NCI-H1694 (cell line): ENCODE measurements around the gene GPR143.
"Not testable (repeated sequence)": the region's sequence is repeated elsewhere in the genome, so short reads cannot be mapped to it uniquely, and the experiment has no call there.

ENCODE experiments used
- DNase-seq: peaks from one replicate; lab custom pipeline; 2025; lab: John Stamatoyannopoulos, UW

The GPR143 gene

DNA sequence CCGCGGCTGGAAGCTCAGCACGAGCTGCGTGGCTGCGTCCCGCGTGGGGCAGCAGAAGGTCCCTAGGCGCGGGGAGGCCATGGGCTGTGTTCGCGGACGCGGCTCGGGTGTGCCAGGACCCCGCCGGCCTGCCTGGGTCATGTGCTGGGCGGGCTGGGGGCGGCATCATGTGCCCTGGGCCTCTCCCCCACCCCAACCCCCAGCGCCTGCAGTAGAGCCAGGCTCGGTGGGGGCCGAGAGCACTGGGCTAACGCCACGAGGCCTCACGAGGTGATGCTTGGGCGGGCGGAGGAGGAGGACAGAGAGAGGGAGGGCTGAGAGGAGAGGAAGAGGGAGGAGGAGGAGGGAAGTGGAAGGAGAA lies at the start of gene GPR143:
GPR143 (minus strand) TSS at position 111 of the 361 bp plus-strand sequence; CDS start at position 81, 30 bp downstream.
- DNase-seq: no peak

DNA sequence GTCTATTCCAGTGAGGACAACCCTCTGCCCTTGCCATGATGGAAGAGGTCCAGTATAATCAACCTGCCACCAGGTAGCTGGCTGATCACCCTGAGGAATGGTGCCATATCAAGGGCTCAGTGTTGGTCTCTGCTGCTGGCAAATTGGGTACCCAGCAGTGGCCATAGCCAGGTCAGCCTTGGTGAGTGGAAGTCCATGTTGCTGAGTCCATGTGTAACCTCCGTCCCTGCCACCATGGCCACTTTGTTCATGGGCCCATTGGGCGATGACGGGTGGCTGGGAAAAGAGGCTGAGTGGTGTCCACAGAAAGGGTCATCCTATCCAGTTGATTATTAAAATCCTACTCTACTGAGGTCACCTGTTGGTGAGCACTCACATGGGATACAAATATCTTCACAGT lies 45.4 kb upstream of the GPR143 start:
- DNase-seq: not testable (repeated sequence)

DNA sequence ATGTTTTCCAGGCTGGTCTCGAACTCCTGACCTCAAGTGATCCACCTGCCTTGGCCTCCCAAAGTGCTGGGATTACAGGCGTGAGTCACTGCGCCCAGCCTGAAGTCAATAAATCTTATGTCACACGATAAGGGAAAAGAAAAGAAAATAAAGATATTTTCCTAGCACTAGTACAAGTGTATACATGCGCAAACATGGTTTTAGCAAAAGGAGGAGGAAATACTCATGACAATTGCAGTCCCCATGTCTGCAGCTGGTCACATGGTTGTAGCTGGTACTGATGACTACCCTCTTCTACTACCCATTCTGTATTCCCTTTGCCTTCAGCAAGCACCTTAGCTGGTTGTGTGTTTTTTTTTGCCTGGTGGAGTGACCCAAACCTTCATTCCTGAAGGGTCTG lies 44.2 kb upstream of the GPR143 start:
- not testable (repeated sequence) for DNase-seq

DNA sequence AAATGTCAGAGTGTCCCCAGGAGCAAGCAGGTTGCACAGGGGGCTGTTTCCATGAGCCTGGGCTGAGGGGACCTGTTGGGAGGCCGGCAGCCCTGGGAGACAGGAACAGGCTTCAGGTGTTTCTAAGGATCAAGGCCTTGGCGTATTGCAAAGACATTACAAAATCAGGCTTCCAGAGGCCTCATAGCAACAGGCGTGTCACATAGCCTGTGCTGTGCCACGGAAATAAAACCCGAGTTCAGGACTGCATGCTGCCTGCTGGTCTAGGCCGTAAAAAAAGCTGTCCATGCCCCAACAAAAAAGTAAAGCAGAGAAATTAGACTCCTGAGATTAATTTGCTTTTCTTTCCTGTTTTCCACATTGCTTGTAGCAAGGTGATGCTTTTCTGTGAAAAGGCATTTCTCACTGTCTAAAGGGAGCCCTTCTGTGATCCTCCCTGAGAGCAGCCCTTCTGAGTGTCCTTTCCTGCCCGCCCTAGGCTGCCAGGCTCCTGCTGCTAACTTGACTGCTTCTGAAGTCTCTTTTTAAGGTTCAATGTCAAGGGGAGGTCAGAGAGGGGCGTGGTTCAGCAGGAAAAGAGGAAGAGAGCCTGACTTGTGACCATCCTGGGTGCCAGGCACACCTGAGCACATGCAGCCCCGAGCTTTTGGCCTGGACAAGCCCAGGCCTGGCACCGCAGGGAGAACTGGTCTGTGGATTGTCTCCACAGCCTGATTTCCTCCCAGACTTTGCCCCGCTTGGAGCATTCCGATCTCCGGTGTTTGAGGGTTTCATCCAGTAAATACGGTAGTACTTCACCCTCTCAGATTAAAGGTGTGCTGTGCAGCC lies 41.9 kb upstream of the GPR143 start:
- no peak for DNase-seq

GRCh38 chrX:9805956-9806355 lies 40.3 kb upstream of the GPR143 start:
- DNase-seq: no peak

GRCh38 chrX:9804444-9804843 lies 38.8 kb upstream of the GPR143 start:
- DNase-seq: no peak

GRCh38 chrX:9802737-9803136 lies 37.1 kb upstream of the GPR143 start:
- no peak for DNase-seq

DNA sequence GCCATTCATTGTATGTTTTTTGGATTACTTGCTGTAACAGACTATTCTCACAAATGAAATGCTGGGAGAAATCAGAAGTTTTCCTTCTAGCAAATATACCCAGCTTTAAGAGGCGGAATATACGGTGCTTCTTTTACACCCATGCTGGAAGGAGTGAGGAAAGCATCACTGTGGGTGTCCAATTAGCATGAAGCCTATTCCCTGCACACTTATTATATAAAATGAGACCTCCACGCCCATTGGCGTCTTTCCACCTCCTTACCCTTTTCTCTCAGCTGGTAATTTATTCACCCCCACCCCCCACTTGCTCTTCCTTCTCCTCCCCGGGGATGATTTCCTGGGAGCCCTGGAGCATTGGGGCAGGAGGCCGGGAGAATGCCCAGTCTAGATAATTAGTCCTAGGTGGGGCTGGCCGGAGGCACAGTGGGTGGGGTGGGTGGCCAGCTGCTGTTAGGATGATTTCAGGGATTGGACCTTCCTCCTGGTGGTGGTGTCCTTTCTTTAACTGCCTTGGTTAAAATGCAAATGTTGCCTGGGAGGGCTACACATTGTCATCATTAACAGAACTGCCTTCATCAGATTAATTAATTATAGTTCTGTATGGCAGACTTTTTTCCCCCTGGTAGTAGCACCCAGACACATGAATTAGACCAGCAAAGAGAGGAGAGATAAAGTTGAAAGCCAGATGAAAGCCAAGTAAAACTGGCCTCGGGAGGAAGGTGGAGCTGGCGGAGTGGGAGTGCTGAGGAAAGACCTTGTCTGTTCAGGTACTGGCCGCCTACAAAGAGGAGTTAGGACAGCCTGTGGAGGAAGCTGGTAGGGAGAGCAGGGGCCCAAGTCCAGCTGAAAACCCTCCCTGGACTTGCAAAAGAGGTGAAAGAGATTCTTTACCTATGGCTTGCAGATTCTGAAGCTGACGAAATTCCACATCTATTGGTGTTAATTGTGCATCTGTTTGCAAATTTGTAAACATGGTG lies 32.0 kb upstream of the GPR143 start:
- DNase-seq: no peak

DNA sequence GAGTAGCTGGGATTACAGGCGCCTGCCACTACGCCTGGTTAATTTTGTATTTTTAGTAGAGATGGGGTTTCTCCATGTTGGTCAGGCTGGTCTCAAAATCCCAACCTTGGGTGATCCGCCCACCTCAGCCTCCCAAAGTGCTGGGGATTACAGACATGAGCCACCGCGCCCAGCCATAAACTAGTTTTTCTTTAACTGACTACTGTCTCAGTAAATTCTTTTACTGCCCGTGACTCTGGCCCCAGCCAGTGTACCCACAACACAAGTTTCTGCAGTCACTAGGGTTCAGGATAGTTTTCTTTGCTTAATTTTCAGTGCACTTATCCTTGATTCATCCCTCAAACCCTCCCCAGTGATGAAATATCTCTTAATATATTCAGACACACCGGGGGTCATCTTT lies 28.8 kb upstream of the GPR143 start:
- DNase-seq: no peak

DNA sequence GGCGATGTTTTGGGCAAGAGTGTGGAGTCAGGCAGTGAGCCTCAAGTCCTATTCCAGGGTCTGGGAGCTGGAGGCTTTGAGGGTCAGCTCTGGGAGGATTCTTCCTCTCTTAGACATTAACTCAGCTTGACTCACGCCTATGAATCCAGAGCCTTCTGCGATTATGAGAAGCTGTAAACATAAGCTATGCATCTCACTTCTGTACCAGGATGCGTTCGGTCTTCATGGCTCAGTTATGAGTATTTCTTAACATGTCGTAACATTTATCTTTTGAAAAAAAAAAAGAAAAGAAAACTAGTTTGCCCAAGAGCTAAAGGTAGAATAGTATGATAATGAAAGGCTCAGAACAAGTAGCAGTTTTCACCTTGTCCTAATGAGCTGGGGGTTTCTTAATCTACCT lies 25.2 kb upstream of the GPR143 start:
- DNase-seq: no peak

GRCh38 chrX:9789555-9789954 lies 23.9 kb upstream of the GPR143 start:
- no peak for DNase-seq

GRCh38 chrX:9788911-9789310 lies 23.3 kb upstream of the GPR143 start:
- DNase-seq: no peak

DNA sequence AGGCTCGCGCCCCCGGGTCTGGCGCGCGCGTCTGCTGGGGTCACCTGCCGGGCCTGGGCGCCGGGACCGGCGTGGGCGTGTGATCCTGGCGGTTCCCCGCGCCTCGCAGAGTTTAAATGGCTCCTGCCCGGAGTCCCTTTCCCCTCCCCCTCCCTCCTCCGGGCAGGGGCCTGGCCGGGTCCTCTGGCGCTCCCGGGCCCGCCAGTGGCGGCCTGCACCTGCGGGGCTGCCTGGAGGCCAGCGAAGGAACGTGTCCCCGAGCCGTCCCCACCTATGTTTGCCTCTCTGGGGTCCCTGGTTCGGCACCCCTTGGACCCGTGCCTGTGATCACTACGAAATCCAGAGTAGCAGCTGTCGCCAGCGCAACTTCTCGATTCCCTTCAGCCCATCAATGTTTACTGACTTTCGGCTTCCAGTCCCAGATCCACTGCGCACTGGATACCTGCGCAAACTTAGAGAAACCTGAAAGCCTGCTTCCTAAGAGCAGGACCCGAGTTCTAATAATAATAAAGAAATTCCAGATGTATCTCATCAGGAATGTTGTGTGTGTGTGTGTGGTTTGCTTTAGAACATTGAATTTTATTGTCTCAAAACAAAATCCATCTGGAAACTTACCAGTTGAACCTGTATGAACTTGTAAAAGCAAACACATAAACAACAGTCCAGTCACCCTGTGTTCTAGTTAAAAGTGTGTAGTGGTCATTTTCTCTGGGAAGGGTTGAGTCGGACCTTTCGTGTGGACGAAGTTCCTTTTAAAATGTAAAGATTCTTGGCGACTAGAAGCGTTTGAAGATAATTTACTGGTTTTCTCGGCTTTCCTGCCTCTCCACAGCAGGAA lies 21.4 kb upstream of the GPR143 start:
- DNase-seq: no peak

DNA sequence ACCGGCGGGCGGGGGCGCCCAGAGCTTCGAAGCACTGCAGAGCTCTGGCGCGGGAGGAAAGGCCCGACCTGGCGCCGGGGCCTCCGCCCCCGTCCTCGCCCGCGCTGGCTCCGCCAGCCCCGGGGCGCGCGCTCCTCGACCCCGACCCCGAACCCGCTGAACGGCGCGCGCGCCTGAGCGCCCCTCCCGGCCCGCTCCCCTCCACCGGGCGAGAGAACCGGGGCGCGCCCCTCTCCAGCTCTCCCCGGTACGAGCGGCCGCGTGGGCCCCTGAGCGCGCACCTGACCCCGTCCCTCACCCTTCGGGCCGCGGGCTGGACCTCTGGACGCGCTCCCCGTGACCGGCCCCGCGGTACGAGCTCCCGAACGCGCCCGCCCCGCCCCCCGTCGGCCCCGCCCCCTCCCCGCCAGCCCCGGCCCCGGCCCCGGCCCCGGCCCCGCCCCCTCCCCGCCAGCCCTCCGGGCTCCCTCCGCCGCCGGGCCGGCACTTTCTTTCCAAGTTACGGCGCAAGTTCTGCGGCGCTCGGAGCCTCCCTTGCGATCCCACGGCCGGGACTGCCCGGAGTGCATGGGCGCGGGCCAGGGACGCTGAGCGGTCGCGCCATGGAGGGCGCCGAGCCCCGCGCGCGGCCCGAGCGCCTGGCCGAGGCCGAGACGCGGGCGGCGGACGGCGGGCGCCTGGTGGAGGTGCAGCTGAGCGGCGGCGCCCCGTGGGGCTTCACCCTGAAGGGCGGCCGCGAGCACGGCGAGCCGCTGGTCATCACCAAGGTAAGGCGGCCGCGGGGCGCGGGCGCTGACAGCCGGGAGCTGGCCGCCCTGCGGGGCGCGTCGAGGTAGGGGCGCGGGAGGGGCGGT lies 20.5 kb upstream of the GPR143 start, which contains the start of gene SHROOM2:
SHROOM2 (plus strand) TSS at position 486 of the 854 bp plus-strand sequence; CDS start at position 603, 117 bp downstream.
- DNase-seq: no peak

GRCh38 chrX:9785254-9785943 lies 19.8 kb upstream of the GPR143 start:
- DNase-seq: no peak

- no peak for DNase-seq
Measured at GRCh38 chrX:9784332-9784731, 18.7 kb upstream of the GPR143 start.

- no peak for DNase-seq
Measured at GRCh38 chrX:9781941-9782340, 16.3 kb upstream of the GPR143 start.

GRCh38 chrX:9775930-9776329 lies 10.3 kb upstream of the GPR143 start:
- no peak for DNase-seq

DNA sequence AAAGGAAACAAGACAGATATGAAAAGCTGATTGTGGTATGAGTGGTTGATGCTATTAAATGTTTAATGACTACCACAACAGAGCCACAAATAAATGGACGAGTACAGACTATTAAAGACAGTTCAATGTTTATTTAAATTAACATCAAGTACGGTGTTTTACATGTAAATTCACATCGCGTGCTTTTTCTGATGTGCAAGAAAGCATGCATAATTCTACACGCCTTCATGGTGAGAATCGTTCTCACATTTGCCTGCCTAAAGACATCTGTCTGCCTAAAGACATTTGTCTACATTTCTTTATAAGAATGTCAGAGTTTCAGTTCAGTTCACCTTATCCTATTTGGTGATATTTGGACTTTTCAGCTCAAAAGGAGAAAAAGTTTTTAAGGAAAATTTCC lies 7.3 kb upstream of the GPR143 start:
- no peak for DNase-seq

DNA sequence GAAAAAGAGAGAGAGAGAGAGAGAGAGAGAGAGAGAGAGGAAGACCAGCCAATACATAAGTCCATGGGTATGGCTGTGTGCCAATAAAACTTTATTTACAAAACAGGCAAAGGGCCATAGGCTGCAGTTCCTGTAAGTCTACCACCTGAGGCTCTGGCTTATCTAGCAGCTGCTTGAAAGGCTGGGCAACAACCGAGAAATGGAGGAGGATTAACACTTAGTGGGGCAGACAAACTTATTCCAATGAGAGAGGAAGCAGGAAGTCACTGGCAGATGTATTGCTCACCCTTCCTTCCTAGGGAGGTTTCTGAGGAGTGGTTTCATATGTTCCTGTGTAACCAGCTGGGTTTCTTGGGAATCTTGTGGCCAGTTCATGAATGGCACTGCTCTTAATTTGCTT lies 4.7 kb upstream of the GPR143 start:
- DNase-seq: no peak
